HG03060 (cell line): ENCODE results near the gene MRTO4.
"Not testable (repeated sequence)": the region's sequence is repeated elsewhere in the genome, so short reads cannot be mapped to it uniquely, and the experiment has no call there.

ENCODE experiments used
- ATAC-seq: cut with Tn5 transposase; IDR thresholded peaks from one replicate; pipeline ENCODE4 v1.9.1; 2021; ENCODE audit warnings: low read depth, moderate number of reproducible peaks; ENCODE audit not compliant: unreplicated experiment

The MRTO4 gene

GRCh38 chr1:19222979-19223824, 28.4 kb upstream of the MRTO4 start:
- ATAC-seq = no peak

GRCh38 chr1:19229229-19229628, 22.4 kb upstream of the MRTO4 start:
- ATAC-seq = no peak

GRCh38 chr1:19229828-19230325, 21.7 kb upstream of the MRTO4 start:
- no peak for ATAC-seq

GRCh38 chr1:19231736-19232523, 19.7 kb upstream of the MRTO4 start:
- not testable (repeated sequence) for ATAC-seq

- no peak for ATAC-seq
Observed at GRCh38 chr1:19232524-19232846, 19.1 kb upstream of the MRTO4 start.

GRCh38 chr1:19234224-19234623, 17.4 kb upstream of the MRTO4 start:
- ATAC-seq = no peak

GRCh38 chr1:19239876-19240275, 11.7 kb upstream of the MRTO4 start:
- ATAC-seq = no peak

- no peak for ATAC-seq
Observed at GRCh38 chr1:19240673-19241538, 10.7 kb upstream of the MRTO4 start.

GRCh38 chr1:19250629-19251304, 838 bp upstream of the MRTO4 start:
- no peak for ATAC-seq

GRCh38 chr1:19254416-19254815, 2.8 kb downstream of the MRTO4 start:
- no peak for ATAC-seq

GRCh38 chr1:19255288-19255687, 3.7 kb downstream of the MRTO4 start:
- ATAC-seq = no peak

GRCh38 chr1:19256301-19256700, 4.7 kb downstream of the MRTO4 start:
- not testable (repeated sequence) for ATAC-seq

GRCh38 chr1:19257178-19257914, 5.7 kb downstream of the MRTO4 start:
- no peak for ATAC-seq

GRCh38 chr1:19258353-19258752, 6.7 kb downstream of the MRTO4 start:
- no peak for ATAC-seq

- ATAC-seq = no peak
Observed at GRCh38 chr1:19260211-19261138, 8.9 kb downstream of the MRTO4 start.

GRCh38 chr1:19262047-19262446, 10.4 kb downstream of the MRTO4 start:
- no peak for ATAC-seq

- no peak for ATAC-seq
Observed at GRCh38 chr1:19262744-19263143, 11.1 kb downstream of the MRTO4 start.

- no peak for ATAC-seq
Observed at GRCh38 chr1:19268445-19268844, 16.8 kb downstream of the MRTO4 start.
